GM19043 (cell line): Measurements from ENCODE around the gene WWOX.

ENCODE experiments used
- ATAC-seq: cut with Tn5 transposase; IDR thresholded peaks from one replicate; pipeline ENCODE4 v1.9.1; 2021; ENCODE audit warnings: low read depth; ENCODE audit not compliant: unreplicated experiment

The WWOX gene

DNA sequence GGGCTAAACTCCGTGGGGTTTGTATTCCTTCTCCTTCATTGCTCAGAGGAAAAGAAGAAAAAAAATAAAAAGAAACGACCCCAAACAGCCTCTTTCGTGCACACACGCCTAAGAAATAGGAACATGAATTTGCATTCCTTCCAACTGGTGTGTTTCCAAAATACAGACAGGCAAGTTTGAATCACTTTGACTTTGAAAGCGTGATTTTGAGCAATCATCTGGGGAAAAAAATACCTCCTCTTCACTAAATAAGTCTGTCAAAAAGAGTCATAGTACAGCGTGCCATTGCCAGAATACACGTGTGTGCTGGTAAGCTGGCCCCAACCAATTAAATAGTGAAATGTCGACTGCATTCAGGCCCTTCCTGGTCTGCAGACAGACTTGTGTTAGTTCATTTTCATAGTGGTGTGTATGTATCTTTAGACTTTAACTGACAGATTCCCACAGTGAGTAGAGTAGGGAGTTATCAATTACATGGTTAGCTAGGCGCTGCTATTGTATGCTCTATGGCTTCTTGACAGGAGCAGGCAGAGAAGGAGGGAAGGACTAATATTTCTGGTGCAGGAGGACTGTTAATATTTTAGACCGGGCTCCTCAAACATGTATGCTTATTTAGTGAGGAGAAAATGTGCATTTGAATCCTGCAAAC is 882.8 kb downstream of the WWOX start:
- ATAC-seq: no peak

DNA sequence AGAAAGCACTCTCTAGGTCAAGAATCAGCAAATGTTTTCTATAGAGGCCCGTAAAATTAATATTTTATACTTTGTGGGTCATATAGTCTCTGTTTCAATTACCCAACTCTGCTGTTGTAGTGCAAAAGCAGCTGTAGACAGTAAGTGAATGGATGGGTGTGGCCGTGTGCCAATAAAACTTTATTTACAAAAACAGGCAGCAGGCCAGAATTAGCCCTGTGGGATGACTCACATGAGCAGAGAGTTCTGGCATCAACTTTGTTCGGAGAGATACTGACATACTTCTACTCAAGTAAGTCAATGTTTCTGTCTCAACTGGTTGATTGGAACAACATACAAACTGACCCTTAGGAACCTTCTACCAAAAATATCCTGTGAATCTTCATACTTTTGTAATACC is 884.9 kb downstream of the WWOX start:
- ATAC-seq: no peak

DNA sequence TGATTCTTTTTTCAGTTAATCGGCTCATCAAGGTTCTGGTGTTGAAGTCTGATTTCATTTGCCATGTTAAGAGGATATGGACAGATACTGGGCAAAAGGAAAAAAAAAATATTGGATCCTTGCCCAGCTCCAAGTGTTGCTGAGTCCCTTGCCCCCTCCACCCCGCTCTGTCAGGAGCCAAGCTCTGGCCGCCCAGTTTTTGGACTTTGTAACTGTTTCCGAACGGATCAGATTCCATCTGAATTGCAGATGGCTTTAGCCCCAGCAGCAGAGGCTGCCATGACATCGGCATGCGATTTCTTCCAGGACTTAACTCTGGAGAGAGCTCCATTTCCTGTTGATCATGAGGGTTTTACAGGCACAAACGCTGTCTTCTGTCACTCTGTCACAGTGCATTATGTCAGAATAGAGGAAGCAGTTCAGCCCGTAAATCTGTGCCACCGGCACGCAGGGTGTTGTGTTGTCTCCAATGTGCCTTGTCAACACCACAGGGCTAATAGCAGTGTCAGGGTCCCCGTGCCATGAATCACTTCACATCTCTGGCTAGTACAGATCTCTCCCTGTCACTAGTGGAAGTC is 885.5 kb downstream of the WWOX start:
- no peak for ATAC-seq

DNA sequence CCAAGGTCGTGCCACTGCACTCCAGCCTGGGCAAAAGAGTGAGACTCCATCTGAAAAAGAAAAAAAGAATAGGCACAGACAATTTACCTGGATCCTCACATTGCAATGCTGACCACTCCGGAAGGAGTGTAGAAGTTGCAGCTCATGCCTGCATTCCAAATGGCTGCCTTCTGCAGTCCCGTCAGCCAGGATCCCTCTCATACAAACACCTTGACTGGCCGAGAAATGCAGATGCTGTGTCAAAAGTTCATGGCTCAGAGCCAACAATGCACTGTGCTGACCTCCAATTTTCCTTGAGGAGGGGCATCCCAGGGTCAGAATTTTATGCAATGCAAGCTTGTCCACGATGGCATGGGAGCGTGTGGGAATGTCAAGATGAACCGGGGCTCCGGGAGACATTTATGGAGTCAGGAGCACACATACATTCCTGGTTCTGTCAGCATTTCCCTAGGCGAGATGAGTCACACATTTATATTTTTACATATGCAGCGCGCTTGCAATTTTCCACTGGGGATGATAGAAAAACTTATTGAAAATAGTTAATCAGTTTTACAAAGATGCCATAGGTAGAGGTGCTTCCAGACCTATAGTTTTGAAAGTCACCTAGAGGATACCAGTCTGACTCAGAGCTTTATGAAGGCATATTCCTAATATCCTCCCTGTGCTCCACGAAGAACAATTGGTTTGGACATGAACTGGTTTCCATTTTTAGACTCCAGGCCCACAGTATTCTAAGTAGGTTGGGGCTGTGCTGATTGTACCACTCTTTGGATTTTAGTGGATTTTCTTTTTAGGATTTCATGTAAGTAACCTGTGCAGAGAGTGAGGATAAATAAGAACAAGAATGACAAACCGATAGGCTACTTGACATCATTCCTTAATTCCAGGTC is 886.5 kb downstream of the WWOX start:
- ATAC-seq: no peak

DNA sequence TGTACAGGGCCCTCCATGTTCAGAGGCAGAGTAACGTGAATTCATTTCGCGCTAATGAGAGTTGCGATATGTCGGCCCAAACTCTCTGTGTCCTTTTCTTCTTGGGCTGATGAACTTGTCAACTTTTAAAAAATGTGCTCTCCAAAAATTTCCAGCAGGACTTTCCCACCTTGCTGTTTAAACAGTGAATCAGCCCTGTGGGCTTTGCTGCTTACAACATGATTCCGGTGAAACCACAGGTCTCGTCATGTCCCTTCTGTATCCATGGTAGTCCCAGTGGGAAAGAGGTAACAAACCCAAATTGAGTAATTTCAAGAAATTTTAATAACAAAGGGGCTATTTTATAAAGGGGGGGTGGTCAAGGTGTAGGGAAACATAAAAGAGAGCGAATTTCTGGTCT is 888.2 kb downstream of the WWOX start:
- ATAC-seq: no peak

DNA sequence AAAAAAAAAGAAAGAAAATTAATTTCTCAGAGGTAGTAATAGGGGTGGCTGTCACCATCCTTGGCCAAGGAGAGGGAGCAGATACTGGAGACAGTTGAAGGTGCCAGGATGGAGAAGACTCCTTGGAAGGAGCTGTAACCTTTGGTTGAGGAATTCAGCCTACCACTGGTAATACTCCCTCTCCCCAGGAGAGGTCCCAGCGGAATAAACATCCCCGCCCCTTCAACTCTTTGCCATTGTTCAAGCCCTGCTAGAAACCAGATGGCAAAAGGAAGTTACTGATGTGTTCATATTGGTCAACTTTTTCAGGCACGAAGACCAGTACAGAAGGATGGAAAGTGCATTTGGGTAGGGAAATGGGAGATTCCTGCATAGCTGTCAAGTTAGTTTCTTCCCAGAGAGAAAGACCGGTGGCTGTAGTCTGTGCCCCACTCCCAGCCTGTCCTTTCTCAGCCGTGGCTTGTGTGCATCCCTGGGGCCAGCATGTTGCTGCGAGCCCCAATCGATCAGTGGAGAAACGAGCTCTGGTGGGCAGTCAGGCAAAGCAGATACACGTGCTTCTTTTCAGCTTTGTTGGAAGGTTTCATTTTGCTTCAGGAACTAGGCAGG is 889.0 kb downstream of the WWOX start:
- no peak for ATAC-seq

DNA sequence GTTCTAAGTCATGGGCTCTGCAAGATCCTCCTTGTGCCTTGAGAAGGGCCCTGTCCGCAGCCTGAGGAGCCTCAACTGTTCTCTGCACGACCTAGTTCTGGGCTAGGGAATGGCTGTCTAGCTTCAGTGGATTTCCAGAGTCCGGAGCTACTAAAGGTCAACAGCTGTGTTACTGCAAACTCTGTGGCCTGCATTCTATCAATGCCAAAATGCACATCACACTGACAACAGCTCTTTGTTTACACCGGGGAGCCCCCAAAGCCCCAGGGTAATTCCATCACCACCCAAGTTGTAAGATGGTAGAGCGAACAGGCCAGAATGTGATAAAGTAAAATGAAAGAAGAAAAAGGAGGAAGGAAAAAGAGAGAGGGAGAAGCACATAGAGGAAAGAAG is 890.9 kb downstream of the WWOX start:
- ATAC-seq: peak; percentile 15

DNA sequence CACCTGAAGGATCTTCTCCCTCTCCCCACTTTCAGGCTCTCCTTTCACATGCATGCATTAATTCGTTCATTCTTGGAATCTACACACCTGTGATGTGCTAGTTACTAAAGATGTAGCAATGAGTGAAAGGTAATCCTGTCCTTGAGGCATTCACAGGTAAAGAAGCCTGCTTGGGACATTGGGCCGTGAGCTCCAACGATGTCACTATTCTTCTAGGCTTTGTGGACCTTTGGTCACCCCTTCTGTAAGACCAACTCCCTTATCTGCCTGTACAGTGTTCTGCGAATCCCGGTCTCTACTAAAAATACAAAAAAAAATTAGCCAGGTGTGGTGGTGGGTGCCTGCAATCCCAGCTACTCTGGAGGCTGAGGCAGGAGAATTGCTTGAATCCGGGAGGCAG is 892.5 kb downstream of the WWOX start:
- no peak for ATAC-seq

DNA sequence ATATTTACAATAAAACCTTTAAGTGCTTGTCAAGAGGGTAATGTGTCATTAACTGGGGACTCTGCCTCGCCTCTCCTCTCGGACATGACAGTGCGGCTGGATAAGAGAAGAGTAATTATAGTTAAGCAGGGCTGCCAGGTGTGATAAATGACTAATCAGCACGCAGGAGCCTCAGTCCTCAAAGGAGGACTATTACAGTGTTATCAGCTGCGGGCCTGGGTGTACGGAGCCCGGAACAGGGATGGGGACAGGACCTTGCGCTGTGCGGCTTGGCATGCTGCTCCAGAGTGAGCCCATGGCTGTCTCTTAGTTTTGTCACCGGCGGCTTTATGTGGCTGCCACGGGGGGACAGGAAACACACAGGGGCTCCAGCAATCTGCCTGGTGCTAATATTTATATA is 893.9 kb downstream of the WWOX start:
- ATAC-seq: no peak

DNA sequence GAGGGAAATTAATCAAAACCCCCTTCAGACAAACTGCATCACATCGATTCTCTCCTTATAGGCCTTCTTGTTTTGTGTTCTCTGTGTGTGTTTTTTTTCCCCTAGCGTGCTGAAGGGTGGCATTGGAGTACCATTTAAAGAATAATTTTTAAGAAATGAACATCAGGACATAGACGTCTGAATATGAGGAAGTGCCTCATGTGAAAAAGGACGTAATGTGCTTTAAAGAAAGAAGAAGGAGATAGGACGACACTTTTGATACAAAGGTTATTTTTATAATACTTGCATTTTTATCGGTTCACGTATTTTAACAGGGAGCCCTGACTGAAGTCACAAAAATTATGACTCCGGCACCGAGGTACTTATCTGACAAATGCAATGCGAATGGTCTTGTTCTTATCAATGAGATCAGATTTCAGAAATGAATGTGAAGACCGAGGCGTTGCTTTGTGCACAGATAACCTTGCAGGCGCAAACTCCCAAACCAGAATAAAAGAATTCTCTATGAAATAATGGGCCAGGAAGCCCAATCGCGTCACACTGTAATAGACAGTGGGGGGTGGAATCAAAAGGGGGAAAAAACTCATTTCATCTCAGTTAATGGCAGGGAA is 894.8 kb downstream of the WWOX start:
- no peak for ATAC-seq

DNA sequence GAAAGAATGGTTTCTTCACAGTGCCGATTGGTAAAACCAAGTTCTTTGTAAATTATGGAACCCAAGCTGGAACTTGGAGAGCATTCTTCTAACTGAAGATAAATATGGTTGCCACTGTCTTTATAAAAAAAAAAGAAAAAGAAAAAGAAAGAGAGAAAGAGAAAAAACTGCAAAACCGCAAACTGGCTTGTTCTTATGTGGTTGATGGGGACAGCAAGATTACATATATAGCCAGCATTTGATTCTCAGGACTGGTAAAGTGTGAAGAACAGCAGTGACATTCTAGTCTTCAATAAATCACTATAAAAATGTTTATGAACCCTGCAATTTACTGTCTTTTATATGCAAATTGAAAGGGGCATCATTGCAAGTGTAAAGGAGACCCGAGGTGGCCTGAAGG is 896.0 kb downstream of the WWOX start:
- ATAC-seq: no peak

DNA sequence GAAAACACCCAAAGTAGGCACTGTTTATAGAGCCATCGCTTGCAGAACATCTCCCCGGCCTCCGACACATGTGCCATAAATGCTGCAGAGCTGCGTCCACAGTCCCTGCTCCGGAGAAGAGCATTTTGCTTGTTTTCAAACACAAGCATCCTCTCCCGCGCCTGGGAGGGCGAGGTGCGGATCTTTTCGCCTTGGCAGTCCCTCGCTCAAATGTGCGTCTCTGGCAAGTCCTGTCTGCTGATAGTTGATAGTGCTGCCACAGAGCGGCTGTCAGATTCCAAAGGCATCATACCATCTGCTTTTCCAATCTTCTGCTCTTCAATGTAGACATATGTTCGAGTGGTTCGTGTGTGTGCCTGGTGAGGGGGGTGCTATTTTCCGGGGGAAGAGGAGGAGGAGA is 897.3 kb downstream of the WWOX start:
- no peak for ATAC-seq

DNA sequence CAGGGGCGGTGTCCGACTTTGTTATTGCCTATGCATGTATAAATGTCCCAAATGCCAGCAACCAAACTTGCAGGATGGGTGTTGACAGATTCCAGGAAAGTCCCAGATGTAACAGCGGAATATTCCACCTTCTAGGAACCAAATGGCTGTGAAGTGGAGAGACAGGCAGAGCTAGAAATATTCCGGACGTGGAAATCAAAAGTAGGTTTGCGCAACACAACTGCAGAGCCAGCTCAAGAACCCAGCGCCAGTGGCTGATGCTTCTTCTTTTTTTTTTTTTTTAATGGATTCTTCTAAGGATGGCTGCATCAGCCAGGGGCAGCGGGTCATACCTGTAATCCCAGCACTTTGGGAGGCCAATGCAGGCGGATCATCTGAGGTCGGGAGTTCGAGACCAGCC is 899.4 kb downstream of the WWOX start:
- ATAC-seq: no peak

DNA sequence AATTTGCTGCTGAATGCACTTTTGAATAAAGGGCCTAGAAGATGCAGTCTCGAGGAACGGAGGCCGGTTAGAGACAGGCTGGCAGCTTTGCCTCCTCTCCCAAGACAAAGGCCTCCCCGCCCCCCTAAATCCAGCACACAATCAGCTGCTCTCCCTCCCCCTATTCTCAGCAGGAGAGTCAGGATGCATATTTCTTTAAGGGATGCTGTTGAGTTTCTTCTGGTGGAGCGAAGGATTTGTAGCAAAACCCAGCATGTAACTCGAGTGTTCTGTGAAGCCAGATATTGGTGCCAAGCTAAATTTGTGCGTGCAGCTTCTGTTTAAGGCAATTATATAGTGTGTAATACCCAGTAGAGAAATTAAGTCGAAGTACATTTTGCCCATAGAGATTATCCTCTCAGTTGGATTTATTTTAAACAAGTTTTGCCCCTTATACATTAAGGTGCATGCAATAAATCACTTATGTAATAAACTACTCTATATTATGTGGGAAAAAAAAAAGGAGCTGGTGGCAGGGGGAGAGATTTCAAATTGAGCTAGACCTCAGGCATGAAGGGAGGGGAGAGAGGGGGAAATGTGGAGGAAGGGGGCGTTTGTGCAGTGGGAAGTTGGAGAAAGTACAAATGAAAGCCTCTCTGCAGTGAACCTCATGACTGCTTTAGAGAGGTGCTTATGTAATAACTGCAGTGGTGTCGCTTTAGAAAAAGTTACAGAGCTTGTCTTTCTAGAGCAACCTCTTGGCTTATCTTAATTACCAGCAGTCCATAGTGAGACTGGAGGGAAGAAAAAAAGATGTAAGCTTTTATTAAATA is 901.9 kb downstream of the WWOX start:
- ATAC-seq: no peak

DNA sequence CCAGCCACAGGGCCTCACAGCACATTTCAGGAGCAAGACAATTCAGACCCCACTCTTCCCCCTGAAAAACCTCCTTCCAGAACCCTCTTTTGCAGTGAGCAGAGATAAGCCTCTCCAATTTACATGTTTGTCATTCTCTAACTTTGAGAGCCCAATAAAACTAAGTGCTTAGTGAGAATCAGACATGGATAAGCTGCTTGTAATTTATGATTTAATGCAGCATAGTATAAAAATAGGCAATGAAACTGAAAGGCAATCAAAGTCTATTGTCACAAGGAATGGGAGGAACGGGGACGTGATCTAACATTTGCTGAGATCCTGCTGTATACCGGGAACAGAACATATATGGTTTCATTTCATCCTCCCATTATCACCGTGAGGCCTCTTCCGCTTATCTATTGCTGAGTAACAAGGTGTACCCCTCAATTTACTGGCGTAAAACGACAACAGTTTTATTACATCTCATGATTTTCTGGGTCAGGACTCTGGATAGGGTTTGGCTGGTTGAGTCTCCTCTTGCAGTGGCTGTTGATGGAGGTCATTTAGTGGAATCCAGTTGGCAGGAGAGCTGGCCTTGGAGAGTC is 903.7 kb downstream of the WWOX start:
- no peak for ATAC-seq

DNA sequence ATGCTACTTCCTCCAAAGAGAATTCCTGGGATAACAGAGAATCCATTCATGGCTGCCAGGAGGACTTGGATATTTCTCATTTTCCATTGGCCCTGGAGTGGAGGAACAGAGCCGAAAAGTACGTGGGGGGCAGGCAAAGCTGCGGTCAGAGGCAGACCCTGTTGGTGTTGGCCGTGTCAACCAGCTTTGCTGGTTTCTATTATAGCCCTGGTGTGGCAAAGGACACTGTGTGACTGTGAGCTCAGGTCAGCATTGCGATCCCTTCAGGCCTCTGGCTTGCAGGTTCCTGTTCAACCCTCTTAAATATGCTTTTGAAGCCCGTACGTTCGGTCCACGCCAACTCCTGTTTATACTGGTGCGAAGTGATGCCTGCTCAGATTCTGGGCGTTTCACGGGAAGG is 904.9 kb downstream of the WWOX start:
- ATAC-seq: no peak

DNA sequence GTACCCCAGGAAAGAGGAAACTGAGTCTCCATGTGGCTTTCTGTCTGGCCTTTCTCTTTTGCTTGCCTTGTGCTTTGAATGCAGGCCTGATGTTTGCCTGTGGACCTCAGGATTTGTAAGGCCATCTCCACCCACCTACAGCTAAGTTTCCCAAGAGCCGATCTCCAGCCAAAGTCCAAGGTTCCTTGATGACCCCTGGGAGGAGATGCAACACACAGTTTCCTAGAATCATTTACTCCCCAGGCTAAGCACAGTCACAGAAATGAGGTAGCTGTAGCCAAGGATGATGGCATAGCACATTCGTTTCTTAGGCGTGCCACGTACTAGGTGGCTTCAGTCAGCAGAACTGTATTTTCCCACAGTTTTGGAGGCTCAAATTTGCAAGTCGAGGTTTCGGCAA is 905.6 kb downstream of the WWOX start:
- no peak for ATAC-seq

DNA sequence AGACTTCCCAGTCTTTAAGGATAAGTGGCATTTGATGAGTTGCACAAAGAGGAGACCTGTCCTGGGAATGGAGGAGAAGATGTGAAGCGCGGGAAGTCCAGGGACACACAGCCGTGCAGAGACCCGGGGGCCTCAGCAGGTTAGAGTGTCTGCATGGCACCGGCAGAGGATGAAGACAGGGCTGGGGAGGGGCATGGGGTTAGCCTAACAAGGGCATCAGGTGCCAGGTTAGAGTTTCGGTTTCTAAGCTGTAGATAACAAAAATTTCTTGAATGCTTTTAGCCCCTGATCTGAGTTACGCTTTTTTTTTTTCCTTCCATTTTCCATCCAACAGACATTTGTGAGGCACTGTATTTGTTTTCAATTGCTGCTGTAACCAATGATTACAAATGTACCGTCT is 906.8 kb downstream of the WWOX start:
- no peak for ATAC-seq

DNA sequence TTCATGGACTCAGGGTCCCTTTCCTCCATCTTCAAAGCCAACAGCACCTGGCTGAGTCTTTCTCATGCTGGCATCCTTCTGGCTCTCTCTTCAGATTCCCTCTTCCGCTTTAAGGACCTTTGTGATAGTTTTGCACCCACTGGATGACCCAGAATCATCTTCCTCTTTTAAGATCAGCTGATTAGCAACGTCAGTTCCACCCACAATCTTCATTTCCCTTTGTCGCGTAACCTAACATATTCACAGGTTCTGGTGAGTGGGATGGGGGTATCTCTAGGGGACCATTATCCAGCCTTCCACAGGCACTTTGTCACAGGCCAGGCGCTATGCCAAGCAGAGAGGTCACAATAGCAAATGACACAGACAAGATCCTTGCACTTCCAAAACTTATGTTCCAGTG is 907.3 kb downstream of the WWOX start:
- no peak for ATAC-seq

DNA sequence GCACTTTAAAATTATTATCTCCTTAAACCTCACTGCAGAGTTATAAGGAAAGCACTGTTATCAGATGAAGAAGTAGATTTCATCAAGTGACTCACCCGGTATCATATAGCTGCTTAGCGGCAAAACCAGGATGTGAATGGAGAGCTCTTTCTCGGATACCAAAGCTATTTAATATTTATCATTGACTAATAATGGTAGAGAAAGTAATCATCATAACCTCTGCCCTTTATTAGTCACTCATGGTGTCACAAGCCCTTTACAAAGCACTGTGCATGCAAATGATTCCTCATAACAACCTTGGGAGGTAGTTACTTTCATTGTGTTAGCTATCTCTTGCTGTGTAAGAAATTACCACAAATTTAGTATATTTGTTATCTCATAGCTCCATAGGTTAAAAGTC is 908.2 kb downstream of the WWOX start:
- ATAC-seq: no peak
